Prostate gland (tissue), 2 donors: ENCODE measurements around the gene MXD3. TPM values are rescaled to one million over a fixed set of nuclear protein-coding genes. Genes with fewer than 3 reads are reported as not detected.

Source experiments
- DNase-seq: peaks from one replicate; pipeline ENCODE4 v3.0.0-alpha.2; 2019; ENCODE audit warnings: low spot score
- H3K27ac ChIP-seq, 2 donors: fragments of 200-600 bp; sonication (generic); 2 replicates each; pipeline ENCODE4 v1.5.1; 2017 to 2019
- H3K27me3 ChIP-seq: fragments of 200-600 bp; sonication (generic); replicated peaks from 2 replicates; pipeline ENCODE4 v1.5.1; 2019; ENCODE audit not compliant: insufficient read depth
- H3K36me3 ChIP-seq, 2 donors: fragments of 200-600 bp; sonication (generic); 1 replicate in 1 of 2; 2 replicates in 1 of 2; pipeline versions ENCODE4 v1.5.1 to v1.8.1; 2017 to 2019
- H3K4me1 ChIP-seq: fragments of 200-600 bp; sonication (generic); replicated peaks from 2 replicates; pipeline ENCODE4 v1.5.1; 2019
- H3K4me3 ChIP-seq, 2 donors: fragments of 200-600 bp; sonication (generic); 2 replicates each; pipeline ENCODE4 v1.5.1; 2017 to 2019
- H3K9me3 ChIP-seq: fragments of 200-600 bp; sonication (generic); 2 replicates; pipeline ENCODE4 v1.5.1; 2017
- CTCF ChIP-seq, 4 experiments: fragments of 200-600 bp in 2 of 4; fragments of 450-650 bp in 2 of 4; sonication (generic) in 2 of 4; IDR thresholded peaks; 1 replicate in 3 of 4; 2 replicates in 1 of 4; pipeline ENCODE4 v1.5.1; 2016 to 2019; ENCODE audit warnings: antibody characterized with exemption in 4 of 4, mild to moderate bottlenecking in 2 of 4, moderate library complexity in 2 of 4
- POLR2A ChIP-seq: fragments of 450-650 bp; IDR thresholded peaks from one replicate; pipeline ENCODE4 v1.6.1; 2016; ENCODE audit warnings: antibody characterized with exemption, mild to moderate bottlenecking
- POLR2AphosphoS5 ChIP-seq: sonication (generic); formaldehyde crosslinking; IDR thresholded peaks from one replicate; pipeline ENCODE4 v1.6.1; 2017; ENCODE audit warnings: antibody characterized with exemption
- WGBS: methylation state at CpG from one replicate; pipeline ENCODE4 v1.1.5; 2018; 5-methylcytosine and 5-hydroxymethylcytosine counted together
- intact Hi-C: fragments of 100-400 bp; cut with DNase I; formaldehyde crosslinking; loops from one replicate; pipeline ENCODE4 v1.14.2; 2022
- total RNA-seq, 2 donors: library from RNA; depleted of rRNA; stranded (reverse); fragments of >200 nt; gene quantifications; one replicate each; pipeline ENCODE4 v1.1.0, GENCODE V29; 2016

MXD3 gene
- total RNA-seq, 2 donors from 2014 or later, result 13.5 to 20.5 TPM

GRCh38 chr5:177319913-177320588 is 8.4 kb upstream of the MXD3 start:
- WGBS, result 90% methylated on average over 10 of the region's 14 CpGs
- H3K27ac ChIP-seq, result no peak overlapping the region
- H3K4me1 ChIP-seq, result no peaks in the 10 kb centered on the region
- H3K36me3 ChIP-seq, result no peaks in the 10 kb centered on the region
- no peaks in the 10 kb centered on the region for H3K27me3 ChIP-seq
- no peaks in the 10 kb centered on the region for H3K9me3 ChIP-seq
- TF ChIP-seq POLR2A (no peak), POLR2AphosphoS5 (no peak), CTCF (IDR thresholded peaks at IDR 0.05) (no peak)
- intact Hi-C loops, result loop anchor here (2.0 to 5.0 kb wide), 2 partner anchors 63 to 137 kb away; no protein-coding TSS in a partner anchor
- no peak overlapping the region for H3K4me3 ChIP-seq
- DNase-seq, result no peak

GRCh38 chr5:177317959-177318377 is 6.3 kb upstream of the MXD3 start:
- 27% methylated on average over 7 of the region's 7 CpGs for WGBS

GRCh38 chr5:177316005-177316404 is 4.3 kb upstream of the MXD3 start:
- 97% methylated on average over 3 of the region's 3 CpGs for WGBS
- Histone ChIP-seq H3K27ac (no peak overlapping the region), H3K36me3 (no peaks in the 10 kb centered on the region), H3K9me3 (no peaks in the 10 kb centered on the region), H3K4me1 (peaks cover 10% of the 10 kb centered on the region), H3K27me3 (no peaks in the 10 kb centered on the region), H3K4me3 (no peak overlapping the region)
- intact Hi-C loops, result loop anchor here (5.0 kb wide), 1 partner anchor 141 kb away; no protein-coding TSS in a partner anchor
- DNase-seq, result no peak
- TF ChIP-seq CTCF (IDR thresholded peaks at IDR 0.05), result no peak
- no peak for TF ChIP-seq POLR2A
- no peak for TF ChIP-seq POLR2AphosphoS5

More at GRCh38 chr5:177317959-177318377, 6.3 kb upstream of the MXD3 start:
- DNase-seq, result peak; percentile 80
- Histone ChIP-seq H3K4me3 (no peak overlapping the region), H3K9me3 (no peaks in the 10 kb centered on the region), H3K36me3 (no peaks in the 10 kb centered on the region), H3K27me3 (no peaks in the 10 kb centered on the region), H3K4me1 (no peaks in the 10 kb centered on the region), H3K27ac (no peak overlapping the region)
- peak; percentile 52 for TF ChIP-seq POLR2AphosphoS5
- TF ChIP-seq POLR2A, result no peak
- peak; percentile 71 to 91 (median 81) for TF ChIP-seq CTCF (IDR thresholded peaks at IDR 0.05)
- intact Hi-C loops, result loop anchor here (2.0 to 5.0 kb wide), 2 partner anchors 65 to 139 kb away; no protein-coding TSS in a partner anchor

GRCh38 chr5:177315411-177315810 is 3.7 kb upstream of the MXD3 start:
- no peak overlapping the region for H3K4me3 ChIP-seq
- H3K27me3 ChIP-seq, result no peaks in the 10 kb centered on the region
- no peak overlapping the region for H3K27ac ChIP-seq
- intact Hi-C loops, result loop anchor here (5.0 kb wide), 1 partner anchor 142 kb away; no protein-coding TSS in a partner anchor
- no peaks in the 10 kb centered on the region for H3K9me3 ChIP-seq
- no peaks in the 10 kb centered on the region for H3K36me3 ChIP-seq
- TF ChIP-seq POLR2AphosphoS5, result no peak
- TF ChIP-seq POLR2A, result no peak
- TF ChIP-seq CTCF (IDR thresholded peaks at IDR 0.05), result no peak
- 88% methylated on average over 7 of the region's 7 CpGs for WGBS
- DNase-seq, result no peak
- H3K4me1 ChIP-seq, result peaks cover 11% of the 10 kb centered on the region
